ENCODE data around the gene RPS6KB2. TPM values are rescaled to one million over a fixed set of nuclear protein-coding genes. Genes with fewer than 3 reads are reported as not detected.

Gene RPS6KB2
- total RNA-seq, 2 experiments from 2014 or later = 69.3 to 72.0 TPM

- ChIA-PET POLR2A (interaction anchor here (1.3 to 17.7 kb wide), 9 partner anchors 9 to 50 kb away, joined by 6 to 411 read pairs (median 87); partner anchors contain the start of genes AIP, CARNS1, PPP1CA and TBC1D10C), CTCF (no interaction called here)
- Mint-ChIP-seq H3K4me3 (peak overlapping the region; percentile 98), H3K9me3 (no peaks in the 10 kb centered on the region), H3K27ac (peak overlapping the region; percentile 78), H3K36me3 (ENCODE audit: low read depth) (peaks cover 68% of the 10 kb centered on the region), H3K27me3 (no peaks in the 10 kb centered on the region), H3K4me1 (ENCODE audit: low read depth) (peaks cover 58% of the 10 kb centered on the region)
- intact Hi-C loops (cut with DNase I, micrococcal nuclease) = loop anchor here in 1 of 2 experiments (2.0 kb wide), 1 partner anchor 28 kb away; no protein-coding TSS in a partner anchor
- peak in 1 of 14 experiments; percentile 37 for DNase-seq
- H3K27ac ChIP-seq (ENCODE audit: low read depth in 1 of 2, low read length in 2 of 2) = peak overlapping the region; percentile 52 to 94
- H3K4me1 ChIP-seq (ENCODE audit: insufficient read depth, low read length) = peaks cover 77% of the 10 kb centered on the region
- ATAC-seq (ENCODE audit: poor library complexity) = no peak
- H3K27me3 ChIP-seq (ENCODE audit: control insufficient read depth in 1 of 2, insufficient read depth in 2 of 2, low read length in 2 of 2) = no peaks in the 10 kb centered on the region
- peaks cover 51% of the 10 kb centered on the region for H3K36me3 ChIP-seq (ENCODE audit: insufficient read depth, low read length)
- TF ChIP-seq CTCF (IDR thresholded peaks at IDR 0.05) = no peak
- H3K9me3 ChIP-seq (ENCODE audit: control insufficient read depth in 1 of 2, insufficient read depth in 1 of 2, low read length in 2 of 2) = no peaks in the 10 kb centered on the region
- peak overlapping the region; percentile 97 for H3K4me3 ChIP-seq (ENCODE audit: low read length)
Measured at GRCh38 chr11:67435031-67435726, 6.9 kb downstream of the RPS6KB2 start.

DNA sequence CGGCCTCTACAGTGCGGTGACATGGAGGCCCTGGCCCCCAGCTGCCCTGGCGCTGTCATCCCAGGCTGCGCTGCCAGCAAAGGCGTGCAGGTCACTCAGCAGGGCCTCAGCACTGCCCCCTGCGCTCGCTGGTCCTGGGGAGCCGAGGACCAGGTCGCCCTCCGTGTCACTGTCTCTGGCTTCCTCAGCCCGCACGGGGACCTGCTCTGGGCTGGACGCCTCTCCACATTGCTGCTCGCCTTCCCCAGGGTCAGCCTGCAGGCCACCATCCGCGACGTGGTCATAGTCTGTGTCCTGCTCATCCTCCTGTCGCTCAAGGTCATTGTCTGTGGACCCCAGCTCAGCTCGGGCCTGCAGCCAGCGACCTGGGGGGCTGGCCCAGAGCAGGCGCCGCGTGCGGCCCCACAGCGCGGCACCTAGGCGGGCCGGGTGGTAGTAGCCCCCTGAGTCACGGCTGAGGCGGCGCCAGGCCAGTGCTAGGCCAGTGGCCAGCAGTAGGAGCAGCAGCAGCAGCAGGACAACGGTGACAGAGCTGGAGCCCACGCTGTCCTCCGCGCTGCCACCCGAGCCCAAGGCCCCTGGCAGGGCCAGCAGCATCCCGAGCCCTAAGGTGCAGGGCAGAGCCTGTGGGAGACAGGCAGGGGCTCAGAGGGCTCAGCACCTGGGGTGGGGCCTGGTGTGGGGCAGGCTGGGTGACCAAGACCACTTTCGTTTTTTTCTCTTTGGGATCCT, 7.6 kb downstream of the RPS6KB2 start:
- no peaks in the 10 kb centered on the region for H3K27me3 Mint-ChIP-seq
- Histone ChIP-seq H3K4me3 (ENCODE audit: low read length) (peak overlapping the region; percentile 97), H3K27ac (ENCODE audit: low read depth in 1 of 2, low read length in 2 of 2) (peak overlapping the region in 1 of 2 donors; percentile 94), H3K9me3 (ENCODE audit: control insufficient read depth in 1 of 2, insufficient read depth in 1 of 2, low read length in 2 of 2) (no peaks in the 10 kb centered on the region), H3K4me1 (ENCODE audit: insufficient read depth, low read length) (peaks cover 79% of the 10 kb centered on the region), H3K36me3 (ENCODE audit: insufficient read depth, low read length) (peaks cover 51% of the 10 kb centered on the region), H3K27me3 (ENCODE audit: control insufficient read depth in 1 of 2, insufficient read depth in 2 of 2, low read length in 2 of 2) (no peaks in the 10 kb centered on the region)
- ChIA-PET CTCF (interaction anchor here (0.9 to 4.3 kb wide), 4 partner anchors 29 to 90 kb away, joined by 3 to 21 read pairs (median 4); partner anchors contain the start of gene PPP1CA), POLR2A (interaction anchor here (0.6 to 17.7 kb wide), 19 partner anchors 7 to 1937 kb away, joined by 3 to 411 read pairs (median 21); partner anchors contain the start of genes AIP, CABP4, CARNS1 and CLCF1)
- H3K4me3 Mint-ChIP-seq = peak overlapping the region; percentile 98
- ATAC-seq (ENCODE audit: poor library complexity) (no peak), DNase-seq (no peak)
- H3K4me1 Mint-ChIP-seq (ENCODE audit: low read depth) = peaks cover 65% of the 10 kb centered on the region
- peak overlapping the region; percentile 98 for H3K27ac Mint-ChIP-seq
- intact Hi-C loops (cut with DNase I, micrococcal nuclease) = loop anchor here (2.0 kb wide), 5 partner anchors 27 to 71 kb away; partner anchors contain the start of genes PPP1CA (in 1 of the 2) and TMEM134 (in 1 of the 2)
- no peak for TF ChIP-seq CTCF (IDR thresholded peaks at IDR 0.05)
- peaks cover 68% of the 10 kb centered on the region for H3K36me3 Mint-ChIP-seq (ENCODE audit: low read depth)
- no peaks in the 10 kb centered on the region for H3K9me3 Mint-ChIP-seq

DNA sequence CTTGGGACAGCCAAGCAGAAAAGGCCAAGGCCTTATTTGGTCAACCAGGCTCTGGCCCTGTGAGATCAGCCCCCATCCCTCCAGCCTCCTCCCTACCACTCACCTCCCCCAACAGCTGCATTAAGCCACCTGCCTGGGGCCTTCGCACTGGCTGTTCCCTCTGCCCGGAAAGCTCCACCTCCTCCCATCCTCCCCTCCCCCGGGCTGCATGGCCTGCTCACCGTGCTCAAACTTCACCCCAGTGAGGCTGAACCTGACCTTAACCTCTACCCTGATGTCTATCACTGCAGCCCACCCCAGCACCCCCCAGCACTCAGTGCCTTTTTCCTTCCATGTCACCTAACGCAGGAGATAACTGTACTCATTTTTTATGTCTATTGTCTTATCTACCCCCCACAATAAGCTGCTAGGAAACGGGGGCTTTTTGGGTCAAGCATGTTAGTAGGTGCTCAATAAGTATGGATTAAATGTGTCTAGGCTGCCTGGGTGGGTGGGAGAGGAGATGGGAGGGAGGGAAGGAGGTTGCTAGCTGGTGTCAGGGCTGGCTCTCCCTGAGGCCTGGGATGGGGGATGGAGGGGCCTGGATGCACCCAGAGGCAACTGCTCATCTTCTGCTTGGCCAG, 8.3 kb downstream of the RPS6KB2 start:
- Mint-ChIP-seq H3K36me3 (ENCODE audit: low read depth) (peaks cover 63% of the 10 kb centered on the region), H3K27me3 (no peaks in the 10 kb centered on the region), H3K9me3 (no peaks in the 10 kb centered on the region), H3K4me3 (peak overlapping the region; percentile 98), H3K4me1 (ENCODE audit: low read depth) (peaks cover 71% of the 10 kb centered on the region), H3K27ac (peak overlapping the region; percentile 98)
- Histone ChIP-seq H3K9me3 (ENCODE audit: control insufficient read depth in 1 of 2, insufficient read depth in 1 of 2, low read length in 2 of 2) (no peaks in the 10 kb centered on the region), H3K27me3 (ENCODE audit: control insufficient read depth in 1 of 2, insufficient read depth in 2 of 2, low read length in 2 of 2) (no peaks in the 10 kb centered on the region), H3K36me3 (ENCODE audit: insufficient read depth, low read length) (peaks cover 47% of the 10 kb centered on the region), H3K27ac (ENCODE audit: low read depth in 1 of 2, low read length in 2 of 2) (peak overlapping the region in 1 of 2 donors; percentile 94), H3K4me3 (ENCODE audit: low read length) (peak overlapping the region; percentile 97), H3K4me1 (ENCODE audit: insufficient read depth, low read length) (peaks cover 81% of the 10 kb centered on the region)
- no peak for TF ChIP-seq CTCF (IDR thresholded peaks at IDR 0.05)
- peak in 13 of 14 experiments; percentile 55 to 82 (median 69) for DNase-seq
- ChIA-PET POLR2A (interaction anchor here (0.6 to 17.7 kb wide), 27 partner anchors 8 to 1937 kb away, joined by 3 to 411 read pairs (median 11); partner anchors contain the start of genes AIP, CABP4, CARNS1 and CDK2AP2), CTCF (interaction anchor here (0.9 to 4.3 kb wide), 8 partner anchors 16 to 91 kb away, joined by 3 to 21 read pairs (median 4); partner anchors contain the start of genes PPP1CA and TBC1D10C)
- intact Hi-C loops (cut with DNase I, micrococcal nuclease) = loop anchor here (1.0 to 2.0 kb wide), 6 partner anchors 10 to 70 kb away; partner anchors contain the start of genes PPP1CA (in 1 of the 2) and TMEM134 (in 1 of the 2)
- ATAC-seq (ENCODE audit: poor library complexity) = peak; percentile 13

All from CD4-positive, alpha-beta T cell (primary cell).